Calu3 (cell line): ENCODE measurements around the gene LAMA2. TPM values are rescaled to one million over a fixed set of nuclear protein-coding genes. Genes with fewer than 3 reads are reported as not detected.

Source experiments
- Bru-seq: library from RNA; stranded (reverse); fragments of 400-500 nt; gene quantifications from one replicate; lab custom pipeline; 2021; lab: Mats Ljungman, UMichigan
- BruChase-seq, 2 experiments: library from RNA; stranded (reverse); fragments of 400-500 nt; gene quantifications; one replicate each; lab custom pipeline; 2021; lab: Mats Ljungman, UMichigan
- BruUV-seq: library from RNA; stranded (reverse); fragments of 400-500 nt; replicated peaks from 2 replicates; lab custom pipeline; 2021; lab: Mats Ljungman, UMichigan
- CTCF ChIA-PET: fragments of 300-600 bp; sonication (Branson Sonifier 250); formaldehyde crosslinking; loops from one replicate; lab custom pipeline; 2022; ENCODE audit warnings: antibody characterized with exemption; lab: Charles Lee
- DNase-seq: peaks from one replicate; pipeline ENCODE4 v3.0.0; 2022
- H3K27ac Mint-ChIP-seq: one replicate; pipeline ENCODE4 v1.8.0; 2022; ENCODE audit warnings: mixed read lengths; ENCODE audit not compliant: unreplicated experiment
- H3K27me3 Mint-ChIP-seq: one replicate; pipeline ENCODE4 v1.8.0; 2022; ENCODE audit warnings: mixed read lengths; ENCODE audit not compliant: unreplicated experiment
- H3K36me3 Mint-ChIP-seq: one replicate; pipeline ENCODE4 v1.8.0; 2022; ENCODE audit warnings: mild to moderate bottlenecking, moderate library complexity, mixed read lengths; ENCODE audit not compliant: insufficient read depth, unreplicated experiment
- H3K4me1 Mint-ChIP-seq: one replicate; pipeline ENCODE4 v1.8.0; 2022; ENCODE audit warnings: mild to moderate bottlenecking, low read depth, mixed read lengths; ENCODE audit not compliant: unreplicated experiment
- H3K4me3 Mint-ChIP-seq: one replicate; pipeline ENCODE4 v1.8.0; 2022; ENCODE audit warnings: mild to moderate bottlenecking, low read depth, moderate library complexity, mixed read lengths; ENCODE audit not compliant: unreplicated experiment
- H3K9me3 Mint-ChIP-seq: one replicate; pipeline ENCODE4 v1.8.0; 2022; ENCODE audit warnings: low read depth, mixed read lengths; ENCODE audit not compliant: unreplicated experiment
- CTCF ChIP-seq: fragments of 200-600 bp; IDR thresholded peaks from one replicate; pipeline ENCODE4 v1.8.0; 2022; ENCODE audit warnings: antibody characterized with exemption; ENCODE audit not compliant: unreplicated experiment
- intact Hi-C: fragments of 100-400 bp; cut with micrococcal nuclease; formaldehyde crosslinking; loops from one replicate; pipeline ENCODE4 v1.10.0; 2022; ENCODE audit not compliant: unreplicated experiment
- long read RNA-seq: library from polyadenylated mRNA; stranded (forward); transcript quantifications from one replicate; pipeline ENCODE4 v2.0.0, GENCODE V29; 2022
- total RNA-seq: library from RNA; stranded (reverse); gene quantifications from 2 replicates; pipeline ENCODE4 v1.2.3, GENCODE V29; 2022

The LAMA2 gene
- total RNA-seq (0.66 and 0.80 TPM in 2 replicates), Bru-seq, nascent RNA (percentile 11 among the genes with signal in this experiment), BruChase-seq, experiment 1, labeled RNA remaining after a 6-hour chase (percentile 9 among the genes with signal in this experiment), BruChase-seq, experiment 2, labeled RNA remaining after a 2-hour chase (percentile 8 among the genes with signal in this experiment)
- long read RNA-seq, partial matches to known transcripts, result 3 of 6 reads
- long read RNA-seq, other reads (novel, unspliced or antisense), result 3 of 6 reads

- no TSS peak for BruUV-seq
- Mint-ChIP-seq H3K9me3 (no peaks in the 10 kb centered on the region), H3K4me3 (no peak within 1 kb of the TSS), H3K36me3 (no peaks in the 10 kb centered on the region), H3K27ac (no peak within 1 kb of the TSS), H3K27me3 (no peaks in the 10 kb centered on the region), H3K4me1 (no peaks in the 10 kb centered on the region)
- no peak for TF ChIP-seq CTCF
- intact Hi-C loops, result no loop called here
- DNase-seq, result no peak
- CTCF ChIA-PET, result no interaction called here
These were observed at the start of gene LAMA2 for GRCh38 chr6:128882991-128883611. LAMA2 (plus strand) TSS chr6:128883138; CDS start chr6:128883246, 108 bp downstream.

DNA sequence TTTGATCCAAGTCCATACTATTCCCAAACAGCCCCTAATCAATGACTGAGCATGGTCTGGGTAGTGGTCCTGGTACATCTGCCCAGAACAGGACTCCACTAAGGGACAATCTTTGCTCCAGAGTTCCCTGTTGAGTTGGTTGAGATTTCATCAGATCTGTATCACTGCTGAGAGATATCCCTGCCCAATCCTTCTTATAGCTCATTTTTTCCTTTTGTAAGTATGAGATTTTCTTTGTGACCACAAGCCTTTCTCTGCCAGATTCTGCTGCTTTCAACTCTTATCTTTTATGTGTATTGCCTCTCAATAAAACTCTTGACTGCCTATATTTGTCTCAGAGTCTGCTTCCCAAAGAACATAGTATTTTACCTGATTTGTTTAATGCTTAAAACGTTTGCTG, 46.2 kb upstream of the LAMA2 start:
- Mint-ChIP-seq H3K4me3 (no peak overlapping the region), H3K9me3 (no peaks in the 10 kb centered on the region), H3K36me3 (no peaks in the 10 kb centered on the region), H3K27me3 (peaks cover 21% of the 10 kb centered on the region), H3K27ac (no peak overlapping the region), H3K4me1 (no peaks in the 10 kb centered on the region)
- BruUV-seq, result no TSS peak
- intact Hi-C loops, result no loop called here
- no peak for TF ChIP-seq CTCF
- CTCF ChIA-PET, result no interaction called here
- DNase-seq, result no peak

GRCh38 chr6:128841518-128841917, 41.4 kb upstream of the LAMA2 start:
- no TSS peak for BruUV-seq
- CTCF ChIA-PET, result no interaction called here
- H3K9me3 Mint-ChIP-seq, result no peaks in the 10 kb centered on the region
- no peaks in the 10 kb centered on the region for H3K36me3 Mint-ChIP-seq
- TF ChIP-seq CTCF, result no peak
- no peak overlapping the region for H3K4me3 Mint-ChIP-seq
- DNase-seq, result no peak
- no peaks in the 10 kb centered on the region for H3K4me1 Mint-ChIP-seq
- intact Hi-C loops, result no loop called here
- peaks cover 19% of the 10 kb centered on the region for H3K27me3 Mint-ChIP-seq
- no peak overlapping the region for H3K27ac Mint-ChIP-seq

DNA sequence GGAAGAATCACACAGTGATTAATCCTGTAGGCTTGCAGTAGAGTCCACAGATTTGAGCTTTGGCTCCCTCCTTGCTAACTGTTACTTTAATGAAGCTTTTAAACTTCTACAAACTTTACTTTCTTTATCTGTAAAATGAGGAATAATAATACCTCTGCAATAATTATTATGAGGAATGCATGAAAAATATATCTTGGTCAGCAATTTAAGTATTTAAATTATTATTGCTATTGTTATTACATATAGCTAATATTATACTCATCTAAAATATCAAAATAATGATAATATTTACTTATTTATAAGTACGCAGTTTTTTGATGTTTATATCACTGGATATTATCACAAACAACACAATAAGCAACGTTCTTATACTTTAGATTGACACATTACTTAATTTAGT, 38.3 kb upstream of the LAMA2 start:
- no peaks in the 10 kb centered on the region for H3K36me3 Mint-ChIP-seq
- intact Hi-C loops, result no loop called here
- H3K4me1 Mint-ChIP-seq, result no peaks in the 10 kb centered on the region
- CTCF ChIA-PET, result no interaction called here
- DNase-seq, result no peak
- H3K4me3 Mint-ChIP-seq, result no peak overlapping the region
- no peak for TF ChIP-seq CTCF
- no peak overlapping the region for H3K27ac Mint-ChIP-seq
- H3K27me3 Mint-ChIP-seq, result peaks cover 31% of the 10 kb centered on the region
- no TSS peak for BruUV-seq
- no peaks in the 10 kb centered on the region for H3K9me3 Mint-ChIP-seq
